HepG2 (cell line): Measurements from ENCODE around the gene CSNK1A1. TPM values are rescaled to one million over a fixed set of nuclear protein-coding genes. Genes with fewer than 3 reads are reported as not detected.

Source experiments
- CCAR2 ChIP-seq: fragments of 200-400 bp; formaldehyde crosslinking; optimal IDR thresholded peaks from 2 replicates; pipeline ENCODE3; 2018; ENCODE audit warnings: low read depth, mild to moderate bottlenecking, low read length, moderate library complexity
- ELF3 ChIP-seq: IDR thresholded peaks from 2 replicates; pipeline ENCODE4 v1.6.1; 2016; ENCODE audit warnings: missing genetic modification reagents, missing compliant biosample characterization
- ELF4 ChIP-seq: sonication (generic); formaldehyde crosslinking; IDR thresholded peaks from 2 replicates; pipeline ENCODE4 v1.5.0; 2020; ENCODE audit warnings: missing genetic modification reagents, mild to moderate bottlenecking, moderate library complexity, borderline replicate concordance
- HOXA3 ChIP-seq: sonication (generic); formaldehyde crosslinking; IDR thresholded peaks from 2 replicates; pipeline ENCODE4 v1.5.0; 2020; ENCODE audit warnings: missing genetic modification reagents
- HOXD1 ChIP-seq: sonication (generic); formaldehyde crosslinking; IDR thresholded peaks from 2 replicates; pipeline ENCODE4 v1.5.0; 2020; ENCODE audit warnings: missing genetic modification reagents
- IKZF4 ChIP-seq: sonication (generic); formaldehyde crosslinking; IDR thresholded peaks from 2 replicates; pipeline ENCODE4 v1.5.1; 2020; ENCODE audit warnings: borderline replicate concordance, mild to moderate bottlenecking, low read depth, missing genetic modification reagents; ENCODE audit errors: not compliant biosample characterization
- KDM2A ChIP-seq: sonication (generic); formaldehyde crosslinking; IDR thresholded peaks from 2 replicates; pipeline ENCODE4 v1.4.0; 2020; ENCODE audit warnings: low read depth, missing genetic modification reagents, borderline replicate concordance
- KDM3A ChIP-seq: IDR thresholded peaks from 2 replicates; pipeline ENCODE4 v1.6.1; 2018; ENCODE audit warnings: low read depth, missing compliant biosample characterization
- NR2F1 ChIP-seq, 2 experiments: fragments of 450-650 bp in 1 of 2; formaldehyde crosslinking in 1 of 2; IDR thresholded peaks; 2 replicates each; pipeline versions ENCODE4 v1.5.0 to v1.6.1; 2016 to 2020; ENCODE audit warnings: mild to moderate bottlenecking in 1 of 2, missing compliant biosample characterization in 1 of 2, missing genetic modification reagents in 1 of 2, moderate library complexity in 1 of 2
- RXRB ChIP-seq: IDR thresholded peaks from 2 replicates; pipeline ENCODE4 v1.6.1; 2016; ENCODE audit warnings: borderline replicate concordance, missing genetic modification reagents, missing compliant biosample characterization
- ZNF24 ChIP-seq: fragments of 450-650 bp; IDR thresholded peaks from 2 replicates; pipeline ENCODE4 v1.6.1; 2017; ENCODE audit warnings: antibody characterized with exemption, mild to moderate bottlenecking
- ZNF264 ChIP-seq: sonication (generic); formaldehyde crosslinking; IDR thresholded peaks from 2 replicates; pipeline ENCODE4 v1.4.0; 2020; ENCODE audit warnings: missing genetic modification reagents
- ZNF331 ChIP-seq: sonication (generic); formaldehyde crosslinking; IDR thresholded peaks from 2 replicates; pipeline ENCODE4 v1.4.0; 2020; ENCODE audit warnings: missing genetic modification reagents
- ZNF547 ChIP-seq: sonication (generic); formaldehyde crosslinking; IDR thresholded peaks from 2 replicates; pipeline ENCODE4 v1.5.1; 2020; ENCODE audit warnings: mild to moderate bottlenecking, missing genetic modification reagents
- ZNF572 ChIP-seq: sonication (generic); formaldehyde crosslinking; IDR thresholded peaks from 2 replicates; pipeline ENCODE4 v1.5.1; 2020; ENCODE audit warnings: mild to moderate bottlenecking, missing genetic modification reagents
- ZNF577 ChIP-seq: sonication (generic); formaldehyde crosslinking; IDR thresholded peaks from 2 replicates; pipeline ENCODE4 v1.4.0; 2020; ENCODE audit warnings: mild to moderate bottlenecking, low read depth, missing genetic modification reagents, borderline replicate concordance
- ZNF839 ChIP-seq: sonication (generic); formaldehyde crosslinking; IDR thresholded peaks from 2 replicates; pipeline ENCODE4 v1.4.0; 2020; ENCODE audit warnings: missing genetic modification reagents, mild to moderate bottlenecking, borderline replicate concordance
- ZSCAN20 ChIP-seq: sonication (generic); formaldehyde crosslinking; IDR thresholded peaks from 2 replicates; pipeline ENCODE4 v1.4.0; 2020; ENCODE audit warnings: missing genetic modification reagents, mild to moderate bottlenecking, borderline replicate concordance
- polyA plus RNA-seq, 8 experiments: library from polyadenylated mRNA; depleted of rRNA in 3 of 8; stranded (reverse) in 7 of 8; unstranded in 1 of 8; fragments of >200 nt; fragmentation: Illumina TruSeq in 4 of 8; extraction: Trizol in 4 of 8; gene quantifications; 2 replicates each; pipeline versions ENCODE4 v1.2.1 to v1.2.3, GENCODE V29; 2011 to 2016; ENCODE audit warnings: low read depth in 4 of 8, missing spikeins in 1 of 8, mixed read lengths in 1 of 8; ENCODE audit not compliant: insufficient read depth in 1 of 8
- total RNA-seq, 5 experiments: library from RNA; depleted of rRNA; stranded (reverse); fragments of >200 nt; fragmentation: Illumina TruSeq; extraction: Trizol; gene quantifications; 2 replicates each; pipeline ENCODE4 v1.2.3, GENCODE V29; 2016; ENCODE audit warnings: low read depth in 1 of 5
- TF ChIP-seq, protein P1 (sequence below): sonication (generic); formaldehyde crosslinking; IDR thresholded peaks from 2 replicates; pipeline ENCODE4 v1.4.0; 2020; ENCODE audit warnings: mild to moderate bottlenecking, low read depth, missing genetic modification reagents
- TF ChIP-seq, protein P2 (sequence below): sonication (generic); formaldehyde crosslinking; IDR thresholded peaks from 2 replicates; pipeline ENCODE4 v1.4.0; 2020; ENCODE audit warnings: missing genetic modification reagents
- TF ChIP-seq, protein P3 (sequence below): sonication (generic); formaldehyde crosslinking; IDR thresholded peaks from 2 replicates; pipeline ENCODE4 v1.5.0; 2020; ENCODE audit warnings: missing genetic modification reagents
- TF ChIP-seq, protein P4 (sequence below): IDR thresholded peaks from 2 replicates; pipeline ENCODE4 v1.6.1; 2018; ENCODE audit warnings: missing genetic modification reagents, mild to moderate bottlenecking, missing compliant biosample characterization
- TF ChIP-seq, protein P5 (sequence below): IDR thresholded peaks from 2 replicates; pipeline ENCODE4 v1.6.1; 2016

CSNK1A1 gene
- total and polyA plus RNA-seq, 2 of the 13 experiments (the other 11 are each of a cell fraction or from before 2014, with no cell fraction given): 89.0 to 149 TPM

DNA sequence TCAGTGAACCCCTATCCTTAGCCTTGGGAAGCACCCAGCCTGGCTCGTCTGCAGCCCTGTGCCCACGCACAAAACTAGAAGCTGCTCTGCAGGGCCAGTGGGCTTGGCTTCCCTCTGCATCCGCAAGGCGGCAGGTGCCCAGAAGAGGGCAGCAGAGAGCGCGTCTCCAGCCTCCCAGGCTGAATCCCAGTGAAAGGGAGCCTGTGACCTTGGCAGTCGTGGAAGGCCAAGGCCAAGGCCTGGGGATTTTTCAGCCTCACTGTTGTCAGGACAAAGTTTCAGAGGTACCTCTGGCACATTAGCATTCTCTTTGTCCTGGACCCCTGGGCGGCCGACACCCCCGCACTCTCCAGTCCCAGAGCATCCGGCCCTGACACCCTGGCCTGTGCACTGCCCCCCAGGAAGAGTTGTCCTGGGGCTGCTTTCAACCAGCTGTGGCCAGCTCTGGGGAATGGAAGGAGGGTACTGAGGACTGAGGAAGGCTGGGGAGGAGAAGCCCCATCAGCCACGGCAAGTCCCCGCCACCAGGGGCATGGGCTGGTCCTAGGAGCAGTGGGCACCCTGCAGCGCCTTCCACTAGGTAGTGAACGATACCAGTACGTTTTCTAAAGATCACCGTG lies 108.6 kb downstream of the CSNK1A1 start (continued):
- TF ChIP-seq, protein P1, sequence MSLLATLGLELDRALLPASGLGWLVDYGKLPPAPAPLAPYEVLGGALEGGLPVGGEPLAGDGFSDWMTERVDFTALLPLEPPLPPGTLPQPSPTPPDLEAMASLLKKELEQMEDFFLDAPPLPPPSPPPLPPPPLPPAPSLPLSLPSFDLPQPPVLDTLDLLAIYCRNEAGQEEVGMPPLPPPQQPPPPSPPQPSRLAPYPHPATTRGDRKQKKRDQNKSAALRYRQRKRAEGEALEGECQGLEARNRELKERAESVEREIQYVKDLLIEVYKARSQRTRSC (CRISPR knock-in tag): no peak
- TF ChIP-seq ZNF577 (CRISPR knock-in tag) (no peak), ZNF572 (CRISPR knock-in tag) (no peak; the same call in 1 of the 2 replicates), ZNF331 (peak; percentile 57; the same call in 1 of the 2 replicates), ZSCAN20 (no peak), ELF3 (CRISPR knock-in tag) (peak; percentile 35), NR2F1 (CRISPR knock-in tag; IDR thresholded peaks at IDR 0.05) (peak in 1 of 2 experiments; percentile 52; a peak in 1 of 4 replicates), KDM2A (CRISPR knock-in tag) (peak; percentile 76; the same call in 1 of the 2 replicates), ZNF839 (CRISPR knock-in tag) (no peak), ELF4 (CRISPR knock-in tag) (no peak), HOXD1 (CRISPR knock-in tag) (no peak), ZNF264 (CRISPR knock-in tag) (no peak), IKZF4 (CRISPR knock-in tag) (peak; percentile 25), ZNF24 (no peak), KDM3A (CRISPR knock-in tag) (0 out of 2 replicates have a peak, but pooled peaks have one; percentile 25), RXRB (CRISPR knock-in tag) (peak; percentile 66; the same call in 1 of the 2 replicates), HOXA3 (CRISPR knock-in tag) (peak; percentile 60; the same call in 1 of the 2 replicates), ZNF547 (0 out of 2 replicates have a peak, but pooled peaks have one; percentile 56), CCAR2 (no peak)
- TF ChIP-seq, protein P2, sequence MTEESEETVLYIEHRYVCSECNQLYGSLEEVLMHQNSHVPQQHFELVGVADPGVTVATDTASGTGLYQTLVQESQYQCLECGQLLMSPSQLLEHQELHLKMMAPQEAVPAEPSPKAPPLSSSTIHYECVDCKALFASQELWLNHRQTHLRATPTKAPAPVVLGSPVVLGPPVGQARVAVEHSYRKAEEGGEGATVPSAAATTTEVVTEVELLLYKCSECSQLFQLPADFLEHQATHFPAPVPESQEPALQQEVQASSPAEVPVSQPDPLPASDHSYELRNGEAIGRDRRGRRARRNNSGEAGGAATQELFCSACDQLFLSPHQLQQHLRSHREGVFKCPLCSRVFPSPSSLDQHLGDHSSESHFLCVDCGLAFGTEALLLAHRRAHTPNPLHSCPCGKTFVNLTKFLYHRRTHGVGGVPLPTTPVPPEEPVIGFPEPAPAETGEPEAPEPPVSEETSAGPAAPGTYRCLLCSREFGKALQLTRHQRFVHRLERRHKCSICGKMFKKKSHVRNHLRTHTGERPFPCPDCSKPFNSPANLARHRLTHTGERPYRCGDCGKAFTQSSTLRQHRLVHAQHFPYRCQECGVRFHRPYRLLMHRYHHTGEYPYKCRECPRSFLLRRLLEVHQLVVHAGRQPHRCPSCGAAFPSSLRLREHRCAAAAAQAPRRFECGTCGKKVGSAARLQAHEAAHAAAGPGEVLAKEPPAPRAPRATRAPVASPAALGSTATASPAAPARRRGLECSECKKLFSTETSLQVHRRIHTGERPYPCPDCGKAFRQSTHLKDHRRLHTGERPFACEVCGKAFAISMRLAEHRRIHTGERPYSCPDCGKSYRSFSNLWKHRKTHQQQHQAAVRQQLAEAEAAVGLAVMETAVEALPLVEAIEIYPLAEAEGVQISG (CRISPR knock-in tag): peak; percentile 59
- TF ChIP-seq, protein P3, sequence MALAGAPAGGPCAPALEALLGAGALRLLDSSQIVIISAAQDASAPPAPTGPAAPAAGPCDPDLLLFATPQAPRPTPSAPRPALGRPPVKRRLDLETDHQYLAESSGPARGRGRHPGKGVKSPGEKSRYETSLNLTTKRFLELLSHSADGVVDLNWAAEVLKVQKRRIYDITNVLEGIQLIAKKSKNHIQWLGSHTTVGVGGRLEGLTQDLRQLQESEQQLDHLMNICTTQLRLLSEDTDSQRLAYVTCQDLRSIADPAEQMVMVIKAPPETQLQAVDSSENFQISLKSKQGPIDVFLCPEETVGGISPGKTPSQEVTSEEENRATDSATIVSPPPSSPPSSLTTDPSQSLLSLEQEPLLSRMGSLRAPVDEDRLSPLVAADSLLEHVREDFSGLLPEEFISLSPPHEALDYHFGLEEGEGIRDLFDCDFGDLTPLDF (CRISPR knock-in tag): no peak
- TF ChIP-seq, protein P4, sequence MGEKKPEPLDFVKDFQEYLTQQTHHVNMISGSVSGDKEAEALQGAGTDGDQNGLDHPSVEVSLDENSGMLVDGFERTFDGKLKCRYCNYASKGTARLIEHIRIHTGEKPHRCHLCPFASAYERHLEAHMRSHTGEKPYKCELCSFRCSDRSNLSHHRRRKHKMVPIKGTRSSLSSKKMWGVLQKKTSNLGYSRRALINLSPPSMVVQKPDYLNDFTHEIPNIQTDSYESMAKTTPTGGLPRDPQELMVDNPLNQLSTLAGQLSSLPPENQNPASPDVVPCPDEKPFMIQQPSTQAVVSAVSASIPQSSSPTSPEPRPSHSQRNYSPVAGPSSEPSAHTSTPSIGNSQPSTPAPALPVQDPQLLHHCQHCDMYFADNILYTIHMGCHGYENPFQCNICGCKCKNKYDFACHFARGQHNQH (CRISPR knock-in tag): no peak
- TF ChIP-seq, protein P5, sequence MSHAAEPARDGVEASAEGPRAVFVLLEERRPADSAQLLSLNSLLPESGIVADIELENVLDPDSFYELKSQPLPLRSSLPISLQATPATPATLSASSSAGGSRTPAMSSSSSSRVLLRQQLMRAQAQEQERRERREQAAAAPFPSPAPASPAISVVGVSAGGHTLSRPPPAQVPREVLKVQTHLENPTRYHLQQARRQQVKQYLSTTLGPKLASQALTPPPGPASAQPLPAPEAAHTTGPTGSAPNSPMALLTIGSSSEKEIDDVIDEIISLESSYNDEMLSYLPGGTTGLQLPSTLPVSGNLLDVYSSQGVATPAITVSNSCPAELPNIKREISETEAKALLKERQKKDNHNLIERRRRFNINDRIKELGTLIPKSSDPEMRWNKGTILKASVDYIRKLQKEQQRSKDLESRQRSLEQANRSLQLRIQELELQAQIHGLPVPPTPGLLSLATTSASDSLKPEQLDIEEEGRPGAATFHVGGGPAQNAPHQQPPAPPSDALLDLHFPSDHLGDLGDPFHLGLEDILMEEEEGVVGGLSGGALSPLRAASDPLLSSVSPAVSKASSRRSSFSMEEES (CRISPR knock-in tag): no peak
